HEK293T (cell line): ENCODE results near the gene TJAP1.
A peak's percentile ranks its signal among the peaks of the same experiment; 100 is the strongest.

Experiments
- CTCF ChIA-PET: fragments of 350-600 bp; formaldehyde crosslinking; extraction: SDS; loops from one replicate; lab custom pipeline; 2021; ENCODE audit warnings: antibody characterized with exemption, inconsistent platforms; lab: Yijun Ruan, JAX
- POLR2A ChIA-PET: fragments of 350-600 bp; formaldehyde crosslinking; extraction: SDS; loops from one replicate; lab custom pipeline; 2020; ENCODE audit warnings: antibody characterized with exemption, inconsistent platforms; lab: Yijun Ruan, JAX
- DNase-seq: peaks from one replicate; pipeline ENCODE4 v3.0.0; 2012; ENCODE audit warnings: mixed read lengths; ENCODE audit errors: extremely low spot score
- ARNT ChIP-seq: fragments of 450-650 bp; IDR thresholded peaks from 2 replicates; pipeline ENCODE4 v1.6.1; 2017; ENCODE audit warnings: mild to moderate bottlenecking
- BHLHE40 ChIP-seq: fragments of 450-650 bp; IDR thresholded peaks from 2 replicates; pipeline ENCODE4 v1.6.1; 2016; ENCODE audit warnings: mild to moderate bottlenecking, moderate library complexity, borderline replicate concordance
- CTBP1 ChIP-seq: fragments of 450-650 bp; IDR thresholded peaks from 2 replicates; pipeline ENCODE4 v1.6.1; 2016; ENCODE audit warnings: borderline replicate concordance
- ELF4 ChIP-seq: fragments of 450-650 bp; IDR thresholded peaks from 2 replicates; pipeline ENCODE4 v1.6.1; 2017; ENCODE audit warnings: antibody characterized with exemption
- FOXA1 ChIP-seq: fragments of 450-650 bp; IDR thresholded peaks from 2 replicates; pipeline ENCODE4 v1.6.1; 2016; ENCODE audit warnings: mild to moderate bottlenecking
- FOXK2 ChIP-seq: fragments of 450-650 bp; IDR thresholded peaks from 2 replicates; pipeline ENCODE4 v1.6.1; 2016; ENCODE audit warnings: mild to moderate bottlenecking
- FOXM1 ChIP-seq: fragments of 450-650 bp; IDR thresholded peaks from 2 replicates; pipeline ENCODE4 v1.6.1; 2017; ENCODE audit warnings: mild to moderate bottlenecking, borderline replicate concordance
- HDGF ChIP-seq: fragments of 450-650 bp; IDR thresholded peaks from 2 replicates; pipeline ENCODE4 v1.6.1; 2017; ENCODE audit warnings: antibody characterized with exemption, borderline replicate concordance
- L3MBTL2 ChIP-seq: fragments of 450-650 bp; conservative IDR thresholded peaks from 2 replicates; pipeline ENCODE4 v1.6.1; 2016; ENCODE audit warnings: mild to moderate bottlenecking
- LEF1 ChIP-seq: fragments of 450-650 bp; IDR thresholded peaks from 2 replicates; pipeline ENCODE4 v1.6.1; 2017; ENCODE audit warnings: mild to moderate bottlenecking, borderline replicate concordance
- NFRKB ChIP-seq: fragments of 450-650 bp; IDR thresholded peaks from 2 replicates; pipeline ENCODE4 v1.6.1; 2016; ENCODE audit warnings: mild to moderate bottlenecking, moderate library complexity
- PKNOX1 ChIP-seq: fragments of 450-650 bp; IDR thresholded peaks from 2 replicates; pipeline ENCODE4 v1.6.1; 2016
- SP1 ChIP-seq: fragments of 450-650 bp; IDR thresholded peaks from 2 replicates; pipeline ENCODE4 v1.6.1; 2017
- SUZ12 ChIP-seq: fragments of 450-650 bp; IDR thresholded peaks from 2 replicates; pipeline ENCODE4 v1.6.1; 2016; ENCODE audit warnings: mild to moderate bottlenecking
- TARDBP ChIP-seq: fragments of 450-650 bp; IDR thresholded peaks from 2 replicates; pipeline ENCODE4 v1.6.1; 2016
- ZNF384 ChIP-seq: fragments of 450-650 bp; IDR thresholded peaks from 2 replicates; pipeline ENCODE4 v1.6.1; 2016

The TJAP1 gene, protein sequence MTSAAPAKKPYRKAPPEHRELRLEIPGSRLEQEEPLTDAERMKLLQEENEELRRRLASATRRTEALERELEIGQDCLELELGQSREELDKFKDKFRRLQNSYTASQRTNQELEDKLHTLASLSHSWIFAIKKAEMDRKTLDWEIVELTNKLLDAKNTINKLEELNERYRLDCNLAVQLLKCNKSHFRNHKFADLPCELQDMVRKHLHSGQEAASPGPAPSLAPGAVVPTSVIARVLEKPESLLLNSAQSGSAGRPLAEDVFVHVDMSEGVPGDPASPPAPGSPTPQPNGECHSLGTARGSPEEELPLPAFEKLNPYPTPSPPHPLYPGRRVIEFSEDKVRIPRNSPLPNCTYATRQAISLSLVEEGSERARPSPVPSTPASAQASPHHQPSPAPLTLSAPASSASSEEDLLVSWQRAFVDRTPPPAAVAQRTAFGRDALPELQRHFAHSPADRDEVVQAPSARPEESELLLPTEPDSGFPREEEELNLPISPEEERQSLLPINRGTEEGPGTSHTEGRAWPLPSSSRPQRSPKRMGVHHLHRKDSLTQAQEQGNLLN

DNA sequence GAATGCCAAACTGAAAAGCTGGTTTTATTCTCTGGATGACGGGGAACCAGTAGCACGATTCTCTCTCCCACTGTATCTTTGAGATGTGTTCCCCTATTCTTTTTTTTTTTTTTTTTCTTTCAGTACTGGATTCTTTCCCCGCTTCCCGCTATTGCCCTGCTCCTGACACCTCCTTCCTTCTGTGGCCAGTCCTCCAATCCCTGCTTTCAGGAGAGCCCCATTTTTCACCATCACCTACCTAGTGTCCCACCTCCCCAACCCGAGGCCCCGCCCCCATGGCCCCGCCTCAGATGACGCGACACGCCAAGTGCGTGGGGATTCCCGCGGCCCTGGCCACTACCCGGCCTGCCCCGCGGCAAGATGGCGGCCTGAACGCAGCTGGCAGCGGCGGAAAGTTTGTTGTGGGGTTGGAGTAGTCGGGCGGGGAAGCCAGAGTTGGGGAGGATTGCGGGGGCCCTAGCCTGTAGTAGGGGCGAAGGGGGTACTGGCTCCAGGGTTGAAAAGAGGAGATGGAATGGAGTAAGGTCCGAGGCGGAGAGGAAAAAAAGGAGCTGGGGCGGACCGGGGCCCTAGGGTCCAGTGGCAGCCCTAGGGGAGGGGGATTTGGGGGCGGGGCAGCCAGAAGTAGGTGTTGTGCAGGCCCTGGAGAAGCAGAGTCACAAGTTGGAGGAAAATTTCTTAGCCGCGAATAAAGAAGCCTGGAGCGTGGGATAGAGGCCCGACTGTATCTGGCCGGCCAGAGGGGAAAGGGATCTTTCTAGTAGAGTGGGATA is at the start of gene TJAP1:
TSS of gene TJAP1 (plus strand) at position 336 of the 773 bp plus-strand sequence. CDS start 21,432 bp downstream, outside the sequence.
- 0 out of 2 replicates have a peak, but pooled peaks have one; percentile 31 for TF ChIP-seq L3MBTL2
- peak; percentile 65; the same call in 1 of the 2 replicates for TF ChIP-seq ZNF384
- 0 out of 2 replicates have a peak, but pooled peaks have one; percentile 23 for TF ChIP-seq ELF4
- peak; percentile 62; the same call in 1 of the 2 replicates for TF ChIP-seq NFRKB
- TF ChIP-seq PKNOX1, result peak; percentile 74
- no peak for TF ChIP-seq FOXA1
- POLR2A ChIA-PET, result interaction anchor here (0.6 to 1.8 kb wide), 17 partner anchors 8 to 439 kb away, joined by 3 to 18 read pairs (median 4); partner anchors contain the start of genes ABCC10, CUL7, DLK2 and LRRC73
- CTCF ChIA-PET, result interaction anchor here (0.6 to 1.5 kb wide), 2 partner anchors 9 to 12 kb away, joined by 4 to 8 read pairs; no protein-coding TSS in a partner anchor
- DNase-seq, result peak; percentile 97

- ChIA-PET POLR2A (interaction anchor here (1.1 to 1.5 kb wide), 5 partner anchors 13 to 254 kb away, joined by 3 to 8 read pairs (median 4); partner anchors contain the start of gene ZNF318), CTCF (interaction anchor here (0.7 kb wide), 1 partner anchor 331 kb away, joined by 3 read pairs; no protein-coding TSS in a partner anchor)
- no peak for DNase-seq
- TF ChIP-seq ELF4 (no peak), ZNF384 (no peak), SP1 (no peak), FOXA1 (no peak), FOXK2 (no peak), HDGF (no peak), SUZ12 (no peak), NFRKB (no peak), L3MBTL2 (no peak), ARNT (no peak)
Measured at GRCh38 chr6:43428112-43428570, 49.2 kb upstream of the TJAP1 start.

- DNase-seq, result no peak
- CTCF ChIA-PET, result no interaction called here
- POLR2A ChIA-PET, result interaction anchor here (0.6 to 1.1 kb wide), 2 partner anchors 13 to 61 kb away, joined by 3 to 4 read pairs; no protein-coding TSS in a partner anchor
- TF ChIP-seq NFRKB (no peak), BHLHE40 (no peak), ZNF384 (no peak), CTBP1 (no peak), FOXK2 (no peak), L3MBTL2 (no peak), LEF1 (no peak), ARNT (no peak), SP1 (no peak), TARDBP (no peak), FOXA1 (no peak), PKNOX1 (no peak), FOXM1 (no peak)
Measured at GRCh38 chr6:43428874-43429273, 48.5 kb upstream of the TJAP1 start.

GRCh38 chr6:43432009-43432945 is 45.1 kb upstream of the TJAP1 start:
- CTCF ChIA-PET, result no interaction called here

GRCh38 chr6:43433148-43433547 is 44.2 kb upstream of the TJAP1 start:
- ChIA-PET CTCF (no interaction called here), POLR2A (interaction anchor here (1.4 to 1.7 kb wide), 2 partner anchors 10 to 84 kb away, joined by 3 to 5 read pairs; partner anchors contain the start of genes POLR1C and YIPF3)
- no peak for DNase-seq
- TF ChIP-seq ARNT, result no peak
- no peak for TF ChIP-seq LEF1
- no peak for TF ChIP-seq FOXK2
- no peak for TF ChIP-seq ZNF384
- TF ChIP-seq BHLHE40, result no peak
- TF ChIP-seq L3MBTL2, result no peak
- TF ChIP-seq PKNOX1, result no peak
- no peak for TF ChIP-seq SP1
- no peak for TF ChIP-seq CTBP1
- TF ChIP-seq NFRKB, result no peak
- TF ChIP-seq HDGF, result no peak
- no peak for TF ChIP-seq ELF4
- TF ChIP-seq FOXM1, result no peak
- TF ChIP-seq TARDBP, result no peak
- TF ChIP-seq FOXA1, result no peak
- TF ChIP-seq SUZ12, result no peak

More at GRCh38 chr6:43432009-43432945, 45.1 kb upstream of the TJAP1 start:
- TF ChIP-seq ELF4 (no peak), SUZ12 (no peak), TARDBP (no peak), FOXK2 (no peak), ARNT (no peak), FOXA1 (no peak), BHLHE40 (no peak), LEF1 (no peak), CTBP1 (no peak), NFRKB (no peak), SP1 (no peak), ZNF384 (no peak)
- DNase-seq, result no peak
- POLR2A ChIA-PET, result interaction anchor here (1.4 kb wide), 1 partner anchor 85 kb away, joined by 3 read pairs; the partner anchor contains the start of genes POLR1C and YIPF3
